GM20431 (cell line): ENCODE measurements around the gene ARHGEF10L.
"Not testable (repeated sequence)": the region's sequence is repeated elsewhere in the genome, so short reads cannot be mapped to it uniquely, and the experiment has no call there.

Source experiments
- in situ Hi-C: fragments of 300-500 bp; cut with MseI, MboI; formaldehyde crosslinking; loops from one replicate; pipeline ENCODE4 v1.15.0; 2020; ENCODE audit warnings: low sequenced_read_pairs; ENCODE audit not compliant: unreplicated experiment

ARHGEF10L gene, protein sequence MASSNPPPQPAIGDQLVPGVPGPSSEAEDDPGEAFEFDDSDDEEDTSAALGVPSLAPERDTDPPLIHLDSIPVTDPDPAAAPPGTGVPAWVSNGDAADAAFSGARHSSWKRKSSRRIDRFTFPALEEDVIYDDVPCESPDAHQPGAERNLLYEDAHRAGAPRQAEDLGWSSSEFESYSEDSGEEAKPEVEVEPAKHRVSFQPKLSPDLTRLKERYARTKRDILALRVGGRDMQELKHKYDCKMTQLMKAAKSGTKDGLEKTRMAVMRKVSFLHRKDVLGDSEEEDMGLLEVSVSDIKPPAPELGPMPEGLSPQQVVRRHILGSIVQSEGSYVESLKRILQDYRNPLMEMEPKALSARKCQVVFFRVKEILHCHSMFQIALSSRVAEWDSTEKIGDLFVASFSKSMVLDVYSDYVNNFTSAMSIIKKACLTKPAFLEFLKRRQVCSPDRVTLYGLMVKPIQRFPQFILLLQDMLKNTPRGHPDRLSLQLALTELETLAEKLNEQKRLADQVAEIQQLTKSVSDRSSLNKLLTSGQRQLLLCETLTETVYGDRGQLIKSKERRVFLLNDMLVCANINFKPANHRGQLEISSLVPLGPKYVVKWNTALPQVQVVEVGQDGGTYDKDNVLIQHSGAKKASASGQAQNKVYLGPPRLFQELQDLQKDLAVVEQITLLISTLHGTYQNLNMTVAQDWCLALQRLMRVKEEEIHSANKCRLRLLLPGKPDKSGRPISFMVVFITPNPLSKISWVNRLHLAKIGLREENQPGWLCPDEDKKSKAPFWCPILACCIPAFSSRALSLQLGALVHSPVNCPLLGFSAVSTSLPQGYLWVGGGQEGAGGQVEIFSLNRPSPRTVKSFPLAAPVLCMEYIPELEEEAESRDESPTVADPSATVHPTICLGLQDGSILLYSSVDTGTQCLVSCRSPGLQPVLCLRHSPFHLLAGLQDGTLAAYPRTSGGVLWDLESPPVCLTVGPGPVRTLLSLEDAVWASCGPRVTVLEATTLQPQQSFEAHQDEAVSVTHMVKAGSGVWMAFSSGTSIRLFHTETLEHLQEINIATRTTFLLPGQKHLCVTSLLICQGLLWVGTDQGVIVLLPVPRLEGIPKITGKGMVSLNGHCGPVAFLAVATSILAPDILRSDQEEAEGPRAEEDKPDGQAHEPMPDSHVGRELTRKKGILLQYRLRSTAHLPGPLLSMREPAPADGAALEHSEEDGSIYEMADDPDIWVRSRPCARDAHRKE (N-terminal part only)

DNA sequence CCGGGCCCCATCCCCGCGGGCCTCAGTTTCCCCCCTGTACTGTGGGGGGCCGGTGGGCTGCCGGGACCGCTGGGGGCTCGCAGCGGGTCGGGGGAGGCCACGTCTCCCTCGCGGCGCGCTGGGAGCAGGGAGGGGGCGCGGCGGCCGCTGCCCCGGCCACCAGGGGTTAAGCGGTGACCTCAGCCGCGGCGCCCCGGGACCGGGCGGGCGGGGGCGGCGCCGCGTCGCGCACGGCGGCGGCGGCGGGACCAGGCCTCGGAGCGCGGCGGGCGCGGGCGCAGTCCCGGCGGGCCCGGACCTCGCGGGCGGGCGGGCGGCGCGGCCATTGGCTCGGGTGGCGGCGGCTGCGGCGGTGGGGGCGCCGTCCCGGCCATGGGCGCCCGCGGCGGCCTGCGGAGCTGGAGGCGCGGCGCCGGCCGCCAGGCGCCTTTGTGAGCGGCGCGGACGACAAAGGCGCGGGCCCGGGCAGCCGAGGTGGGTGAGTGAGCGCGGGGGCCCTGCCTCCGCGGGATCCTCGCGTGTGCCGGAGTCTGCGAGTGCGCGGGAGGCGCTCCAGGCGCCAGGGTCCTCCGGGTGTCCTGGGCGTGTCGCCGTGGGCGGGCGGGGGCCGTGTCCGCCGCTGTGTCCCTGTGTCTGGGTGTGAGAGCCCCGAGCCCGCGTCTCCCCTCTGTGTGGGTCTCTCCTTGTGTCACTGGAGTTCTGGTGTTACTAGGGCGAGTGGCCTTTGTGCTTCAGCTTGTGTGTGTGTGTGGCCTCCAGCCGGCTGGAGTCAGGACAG lies at the start of gene ARHGEF10L:
Gene ARHGEF10L (plus strand): TSS at position 222 of the 778 bp plus-strand sequence. CDS start 40,898 bp downstream, outside the sequence.
- in situ Hi-C loops = no loop called here

DNA sequence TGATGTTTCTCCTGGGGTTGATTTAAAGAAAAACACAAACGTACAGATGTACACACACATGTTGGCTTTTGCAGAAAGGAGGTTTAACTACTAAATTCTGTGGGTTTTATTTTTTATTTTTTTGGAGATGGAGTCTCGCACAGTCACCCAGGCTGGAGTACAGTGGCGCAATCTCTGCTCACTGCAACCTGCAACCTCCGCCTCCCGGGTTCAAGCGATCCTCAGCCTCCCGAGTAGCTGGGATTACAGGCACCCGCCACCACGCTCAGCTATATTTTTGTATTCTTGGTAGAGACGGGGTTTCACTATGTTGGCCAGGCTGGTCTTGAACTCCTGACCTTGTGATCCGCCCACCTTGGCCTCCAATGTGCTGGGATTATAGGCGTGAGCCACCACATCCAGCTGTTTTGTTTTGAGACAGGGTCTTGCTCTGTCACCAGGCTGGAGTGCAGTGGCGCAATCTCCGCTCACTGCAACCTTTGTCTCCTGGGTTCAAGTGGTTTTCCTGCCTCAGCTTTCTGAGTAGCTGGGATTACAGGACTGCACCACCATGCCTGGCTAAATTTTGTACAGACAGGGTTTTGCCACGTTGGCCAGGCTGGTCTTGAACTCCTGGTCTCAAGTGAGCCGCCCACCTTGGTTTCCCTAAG lies 49.6 kb upstream of the ARHGEF10L start:
- in situ Hi-C loops = not testable (repeated sequence)

DNA sequence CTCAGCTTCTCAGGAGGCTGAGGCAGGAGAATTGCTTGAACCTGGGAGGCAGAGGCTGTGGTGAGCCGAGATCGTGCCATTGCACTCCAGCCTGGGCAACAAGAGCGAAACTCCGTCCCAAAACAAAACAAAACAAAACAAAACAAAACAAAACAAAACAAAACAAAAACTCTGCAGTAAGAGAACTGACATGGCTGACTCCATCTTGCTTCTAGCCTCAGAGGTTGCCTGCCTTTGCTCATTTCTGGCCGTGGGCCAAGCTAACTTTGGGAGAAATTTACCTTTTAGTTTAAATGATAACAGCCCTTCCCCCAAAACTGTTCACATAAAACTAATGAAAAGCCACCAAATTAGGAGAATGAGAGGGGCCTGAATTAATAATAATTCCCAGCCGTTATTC lies 48.8 kb upstream of the ARHGEF10L start:
- in situ Hi-C loops = not testable (repeated sequence)

DNA sequence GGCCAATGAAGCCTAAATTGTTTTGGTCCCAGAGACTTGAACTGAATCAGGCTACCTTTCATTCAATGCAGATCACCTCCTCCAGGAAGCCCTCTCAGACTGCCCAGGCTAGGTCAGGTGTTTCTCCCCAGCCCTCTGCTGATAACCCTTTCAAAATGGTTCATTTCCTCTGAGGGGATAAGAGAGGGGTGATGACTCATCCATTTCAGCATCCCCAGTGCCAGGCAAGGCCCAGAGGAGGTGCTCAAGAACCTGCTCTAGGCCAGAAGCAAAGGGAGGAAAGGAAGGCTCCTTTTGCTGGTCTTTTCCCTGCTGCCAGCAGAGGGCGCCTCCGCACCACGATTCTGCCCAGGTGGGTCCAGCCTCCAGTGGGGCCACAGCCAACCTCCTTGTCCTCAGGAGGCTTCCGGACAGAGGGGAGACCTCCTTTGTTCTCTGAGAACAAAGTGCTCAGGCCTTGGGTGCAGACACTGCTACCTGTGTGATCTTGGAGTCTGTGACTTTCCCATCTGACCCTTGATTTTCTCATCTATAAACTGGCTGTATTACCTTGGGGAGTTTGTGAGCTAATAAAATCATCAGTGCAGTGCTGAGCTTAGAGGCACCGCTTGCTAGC lies 45.3 kb upstream of the ARHGEF10L start:
- in situ Hi-C loops = no loop called here

DNA sequence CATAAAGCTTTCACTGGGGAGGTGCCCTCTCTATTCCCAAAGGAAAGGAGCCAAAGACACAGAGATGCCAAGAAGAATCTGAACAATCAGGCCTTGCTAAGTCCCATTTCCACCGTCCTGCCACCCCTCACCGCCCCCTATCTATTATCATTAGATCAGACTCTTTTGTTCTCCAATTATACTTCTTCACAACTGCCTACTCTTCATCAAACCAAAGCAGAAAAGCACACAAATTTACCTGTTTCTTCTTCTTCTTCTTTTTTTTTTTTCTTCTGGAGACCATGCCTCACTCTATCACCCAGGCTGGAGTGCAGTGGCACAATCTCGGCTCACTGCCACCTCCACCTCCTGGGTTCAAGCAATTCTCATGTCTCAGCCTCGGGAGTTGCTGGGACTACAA lies 43.1 kb upstream of the ARHGEF10L start:
- in situ Hi-C loops = no loop called here

DNA sequence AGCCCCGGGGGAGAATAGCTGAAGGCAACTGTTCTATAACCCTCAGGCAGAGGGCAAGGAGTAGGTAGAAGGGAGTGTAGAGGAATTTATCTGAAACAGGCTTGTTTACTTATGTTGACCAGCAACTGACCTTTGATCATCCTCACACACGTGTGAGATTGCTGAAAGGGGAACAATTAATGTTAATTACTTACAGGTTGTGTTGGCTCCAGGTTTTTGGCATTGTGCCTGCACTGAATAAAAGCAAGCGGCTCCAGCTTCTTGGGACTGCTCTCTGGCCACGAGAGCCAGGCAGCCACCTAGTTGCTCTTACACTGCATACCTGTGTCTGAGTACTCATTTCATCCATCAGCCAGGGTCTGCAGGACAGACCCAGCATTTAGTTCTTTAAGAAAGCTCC lies 41.3 kb upstream of the ARHGEF10L start:
- in situ Hi-C loops = no loop called here

DNA sequence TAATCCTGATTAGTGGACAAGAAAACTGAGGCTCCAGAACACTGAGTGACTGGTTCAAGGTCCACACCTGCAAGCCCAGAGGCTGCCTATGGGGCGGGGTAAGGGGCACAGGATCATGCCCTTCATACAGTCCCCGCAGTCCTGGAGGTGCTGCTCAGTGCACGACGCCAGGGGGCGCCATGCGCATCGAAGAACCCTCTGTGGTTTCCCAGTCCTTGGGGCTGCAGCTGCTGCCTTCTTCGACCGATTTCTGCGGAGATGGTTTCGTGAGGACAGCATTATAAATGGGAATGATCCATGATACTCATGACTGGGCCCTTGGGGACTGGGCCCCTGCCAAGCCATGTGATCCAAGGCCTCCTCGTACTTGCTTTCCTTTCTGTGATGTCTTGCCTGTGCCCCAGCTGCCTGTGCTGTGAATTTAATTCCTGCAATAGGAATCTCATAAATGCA lies 37.1 kb upstream of the ARHGEF10L start:
- in situ Hi-C loops = loop anchor here (10.0 kb wide), 1 partner anchor 102 kb away; no protein-coding TSS in a partner anchor

DNA sequence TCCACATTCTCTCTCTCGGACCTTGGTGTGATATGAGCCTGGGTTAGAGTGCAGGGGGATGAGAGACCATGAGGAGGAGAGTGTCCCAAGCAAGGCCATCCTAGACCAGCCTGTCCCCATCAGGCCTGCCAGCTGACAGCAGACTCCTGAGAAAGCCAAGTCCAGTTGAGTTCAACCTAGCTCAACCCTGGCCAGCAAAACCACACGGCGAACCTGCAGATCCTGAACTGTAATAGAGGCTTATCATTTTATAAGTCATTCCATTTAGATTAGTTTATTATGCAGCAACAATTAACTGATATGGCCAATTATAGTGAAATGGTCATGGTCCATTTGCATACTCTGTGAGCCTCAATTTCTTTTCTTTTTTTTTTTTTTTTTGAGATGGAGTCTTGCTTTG lies 36.4 kb upstream of the ARHGEF10L start:
- in situ Hi-C loops = loop anchor here (10.0 kb wide), 1 partner anchor 102 kb away; no protein-coding TSS in a partner anchor

DNA sequence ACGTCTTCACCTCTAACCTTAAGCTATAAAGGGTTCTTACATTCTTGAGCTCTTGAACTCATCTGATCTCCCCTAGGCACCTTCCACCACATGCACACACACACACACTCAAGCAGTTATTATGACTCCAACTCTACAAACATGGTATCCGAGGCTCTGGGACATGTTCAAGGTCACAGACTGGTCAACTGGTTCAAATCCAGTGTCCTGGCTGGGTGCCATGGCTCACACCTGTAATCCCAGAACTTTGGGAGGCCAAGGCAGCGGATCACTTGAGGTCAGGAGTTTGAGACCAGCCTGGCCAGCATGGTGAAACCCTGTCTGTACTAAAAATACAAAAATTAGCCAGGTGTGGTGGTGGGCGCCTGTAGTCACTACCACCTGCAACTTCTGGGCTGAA lies 32.3 kb upstream of the ARHGEF10L start:
- in situ Hi-C loops = loop anchor here (10.0 kb wide), 1 partner anchor 98 kb away; no protein-coding TSS in a partner anchor

DNA sequence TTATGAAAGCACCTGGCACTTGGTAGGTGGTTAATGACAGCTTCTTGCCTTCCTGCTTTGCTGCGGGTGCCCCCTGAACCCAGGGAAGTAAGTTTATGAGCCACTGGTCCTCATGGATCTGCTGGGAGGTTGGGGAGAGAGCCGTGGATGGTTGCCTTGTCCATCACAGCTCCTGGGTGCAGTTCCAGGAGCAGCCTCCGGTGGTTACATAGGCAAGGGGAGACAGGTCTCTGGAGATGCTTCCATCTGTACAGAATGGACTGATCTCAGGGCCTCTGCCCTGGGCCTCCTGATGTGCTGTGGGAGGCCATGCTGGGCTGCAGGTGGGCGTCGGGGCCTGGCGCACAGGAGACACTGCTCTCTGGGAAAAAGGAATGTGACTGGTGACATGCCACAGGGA lies 31.6 kb upstream of the ARHGEF10L start:
- in situ Hi-C loops = loop anchor here (10.0 kb wide), 1 partner anchor 97 kb away; no protein-coding TSS in a partner anchor

DNA sequence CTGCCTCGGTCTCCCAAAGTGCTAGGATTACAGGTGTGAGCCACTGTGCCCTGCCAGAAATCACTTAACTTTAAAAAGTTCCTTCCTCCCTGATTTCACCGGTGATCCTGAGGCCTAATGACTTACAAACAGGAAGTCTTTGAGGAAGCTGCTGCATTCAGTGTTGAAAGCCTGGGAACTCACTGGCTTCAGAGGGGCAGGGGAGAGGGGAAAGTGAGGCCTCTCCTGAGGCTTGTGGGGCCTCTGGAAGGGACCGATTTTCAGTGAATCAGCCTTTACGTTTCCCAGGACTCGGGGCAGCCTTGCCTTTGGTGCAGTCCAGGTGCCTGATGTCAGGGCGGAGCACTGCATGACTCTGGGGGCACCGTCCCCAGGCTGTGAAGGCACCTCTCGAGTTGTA lies 30.1 kb upstream of the ARHGEF10L start:
- in situ Hi-C loops = loop anchor here (10.0 kb wide), 1 partner anchor 95 kb away; no protein-coding TSS in a partner anchor

DNA sequence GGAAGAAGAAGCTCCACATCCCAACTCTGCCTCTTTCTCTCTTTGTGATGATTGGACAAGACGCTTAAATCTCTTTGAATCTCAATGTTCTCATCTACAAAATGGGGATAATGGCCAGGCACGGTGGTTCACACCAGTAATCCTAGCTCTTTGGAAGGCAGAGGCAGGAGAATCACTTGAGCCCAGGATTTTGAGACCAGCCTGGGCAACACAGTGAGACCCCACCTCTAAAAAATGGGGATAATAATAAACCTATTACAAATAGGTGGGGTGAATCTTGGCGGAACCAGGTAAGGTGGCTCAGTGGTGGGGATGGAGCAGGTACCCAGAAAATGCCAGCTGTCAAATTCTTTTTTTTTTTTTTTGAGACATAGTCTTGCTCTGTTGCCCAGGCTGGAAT lies 29.4 kb upstream of the ARHGEF10L start:
- in situ Hi-C loops = no loop called here

DNA sequence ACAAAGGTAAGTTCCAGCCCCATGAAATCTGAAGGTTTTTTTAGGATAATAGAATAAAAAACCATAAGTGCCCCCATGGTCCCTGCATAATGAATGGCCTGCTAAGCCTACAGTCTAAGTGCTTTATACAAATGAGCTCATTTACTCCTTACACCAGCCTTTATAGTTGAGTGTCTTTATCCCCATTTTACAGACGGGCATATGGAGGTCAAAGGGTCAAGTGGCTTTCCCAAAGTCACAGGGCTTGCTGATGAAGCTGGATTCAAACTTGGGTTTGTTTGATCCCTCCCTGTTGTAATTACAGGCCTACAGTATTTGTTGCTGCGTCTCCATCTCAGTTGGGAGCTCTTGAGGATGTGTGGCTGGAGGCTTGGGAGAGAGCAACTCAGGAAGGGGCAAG lies 28.3 kb upstream of the ARHGEF10L start:
- in situ Hi-C loops = no loop called here

DNA sequence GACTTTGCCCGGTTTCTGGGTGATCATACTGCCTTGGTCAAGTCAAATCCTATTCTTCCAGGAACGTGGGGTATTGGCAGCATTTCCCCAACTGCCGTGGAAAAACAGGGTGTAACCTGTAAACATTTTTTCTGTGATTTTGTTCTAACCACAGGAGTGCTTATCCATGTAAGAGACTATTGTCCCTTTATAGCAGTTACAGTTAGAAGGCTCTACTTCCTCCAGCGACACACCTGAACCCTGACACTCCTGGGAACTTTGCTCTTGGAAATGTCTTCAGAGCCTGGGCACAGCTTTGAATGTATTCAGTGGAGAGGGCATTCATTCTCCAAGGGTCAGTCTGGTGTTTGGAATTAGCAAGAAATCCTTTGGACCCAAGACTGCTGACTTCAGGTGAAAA lies 26.4 kb upstream of the ARHGEF10L start:
- in situ Hi-C loops = no loop called here

DNA sequence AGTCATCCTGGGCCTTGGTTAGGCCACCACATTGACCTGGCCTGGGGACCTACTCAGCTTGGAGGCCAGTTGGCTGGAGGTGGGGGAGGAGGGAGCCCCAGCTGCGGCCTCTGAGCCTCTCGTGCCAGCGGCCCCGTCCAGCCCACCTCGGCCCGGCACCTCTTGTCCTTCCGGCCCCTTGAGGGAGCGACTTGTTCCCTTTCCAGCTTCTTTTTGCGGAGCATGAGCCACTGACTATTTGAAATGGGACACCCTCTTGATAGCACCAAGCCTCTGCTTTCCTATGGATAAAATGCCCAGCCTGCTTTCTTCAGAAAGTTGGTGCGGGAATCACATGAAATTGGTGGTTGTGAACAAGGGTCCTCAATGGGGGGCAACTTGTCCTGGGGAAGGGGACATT lies 24.7 kb upstream of the ARHGEF10L start:
- in situ Hi-C loops = no loop called here

DNA sequence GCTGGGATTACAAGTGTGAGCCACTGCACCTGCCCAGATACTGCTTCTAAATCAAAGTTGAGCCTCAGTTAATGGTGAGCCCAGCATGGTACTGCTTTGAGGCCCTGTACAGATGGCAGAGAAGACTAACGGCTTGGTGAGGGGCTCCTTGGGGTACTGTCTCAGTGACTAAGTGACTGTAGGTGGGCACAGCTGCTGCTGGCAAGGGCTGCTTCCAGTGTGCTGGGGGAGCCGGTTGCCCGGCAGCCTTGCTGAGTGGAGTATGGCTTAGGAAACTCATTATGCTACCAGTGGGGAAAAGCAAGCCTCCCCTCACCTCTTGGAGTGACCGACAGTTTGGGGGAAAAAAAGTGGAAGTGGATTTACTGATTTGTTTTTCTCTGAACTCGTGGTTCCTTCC lies 23.6 kb upstream of the ARHGEF10L start:
- in situ Hi-C loops = no loop called here

DNA sequence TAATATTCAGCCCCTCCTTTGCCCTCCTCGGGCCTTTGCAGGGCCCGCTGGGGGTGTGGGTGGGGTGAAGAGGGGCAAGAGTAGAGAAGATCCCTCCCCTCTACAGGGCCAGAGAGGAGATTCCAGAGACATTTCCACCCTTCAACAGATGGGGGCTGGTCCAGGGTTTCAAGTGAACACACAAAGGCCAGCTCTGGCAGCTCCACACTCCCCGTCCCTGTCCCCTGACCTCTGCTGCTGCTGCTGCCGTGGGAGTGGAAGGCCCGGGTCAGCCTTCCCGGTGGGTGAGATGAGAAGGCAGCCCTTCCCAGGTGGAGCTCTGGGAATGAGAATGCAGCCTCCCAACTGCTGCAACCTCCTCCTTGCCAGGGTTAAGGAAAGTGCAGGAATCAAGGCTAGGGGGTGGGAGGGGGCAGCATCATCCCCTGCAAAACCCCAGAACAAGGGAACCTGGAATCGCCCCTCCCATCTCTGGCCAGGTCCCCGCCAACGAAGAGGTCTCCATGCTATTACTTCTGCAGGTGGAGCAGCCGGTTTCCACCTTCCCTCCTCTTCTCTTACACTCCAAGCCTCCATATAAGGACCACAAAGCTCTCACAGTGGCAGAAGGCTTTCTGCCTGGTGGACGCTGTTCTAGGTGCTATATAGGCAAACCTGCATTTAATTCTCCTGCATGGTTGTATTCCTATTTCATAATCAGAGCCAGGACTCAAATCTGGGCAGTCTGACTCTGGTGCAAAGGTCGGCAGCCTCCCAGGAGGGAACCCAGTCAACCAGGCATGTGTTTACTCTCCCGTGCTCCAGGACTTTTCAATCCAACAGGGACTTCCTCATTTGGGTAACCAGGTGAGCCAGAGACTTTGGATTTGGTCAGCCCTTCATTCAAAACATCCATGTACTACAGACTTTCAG lies 22.9 kb upstream of the ARHGEF10L start:
- in situ Hi-C loops = no loop called here
